Measurements from ENCODE around the gene LRIT1. TPM values are rescaled to one million over a fixed set of nuclear protein-coding genes. Genes with fewer than 3 reads are reported as not detected.

Gene LRIT1
- total and polyA plus RNA-seq, 2 of the 8 experiments (the other 6 are each of a cell fraction or from before 2014, with no cell fraction given): 0.03 TPM; not detected in 1

DNA sequence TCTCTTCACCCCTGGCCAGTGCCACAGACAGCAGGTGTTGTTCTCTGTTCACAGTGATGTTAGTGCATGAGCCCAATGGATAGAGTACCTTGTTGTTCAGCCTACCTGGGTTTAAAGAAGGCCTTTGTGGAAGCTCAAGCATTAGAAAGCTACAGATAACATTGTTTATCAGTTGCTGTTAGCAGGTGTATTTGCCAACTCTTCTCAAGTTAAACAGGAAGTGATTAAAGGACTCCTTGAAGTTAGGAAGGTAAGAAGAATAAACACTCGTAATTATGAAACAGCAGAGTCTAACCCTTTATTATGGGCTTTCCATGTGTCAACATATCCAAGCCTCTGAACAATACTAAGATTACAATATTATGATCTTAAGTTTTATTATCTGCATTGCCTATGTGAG lies 29.4 kb upstream of the LRIT1 start:
- Histone ChIP-seq H3K9me3 (ENCODE audit: insufficient read depth in 2 of 2, low read depth in 1 of 2, low read length in 1 of 2) (no peaks in the 10 kb centered on the region), H3K23me2 (ENCODE audit: low read depth, low read length) (peaks cover 2% of the 10 kb centered on the region; the same call in 1 of the 2 replicates), H2AK5ac (ENCODE audit: low read depth, low read length) (no peak overlapping the region), H3K36me3 (ENCODE audit: control insufficient read depth in 2 of 4, insufficient read depth in 4 of 4, low read length in 3 of 4) (no peaks in the 10 kb centered on the region), H3K23ac (ENCODE audit: insufficient read length) (no peak overlapping the region), H3K14ac (ENCODE audit: insufficient read length) (no peak overlapping the region), H4K20me1 (replicated peaks in 1 of 2; ENCODE audit: control insufficient read depth in 1 of 2, insufficient read depth in 2 of 2, low read length in 2 of 2) (no peaks in the 10 kb centered on the region), H3K18ac (ENCODE audit: extremely low read depth, low read length) (no peak overlapping the region), H2AFZ (ENCODE audit: low read length) (no peak overlapping the region), H2BK15ac (ENCODE audit: low read length) (no peak overlapping the region), H3K9ac (replicated peaks in 1 of 4; ENCODE audit: extremely low read depth in 1 of 4, low read depth in 3 of 4, low read length in 3 of 4) (no peak overlapping the region), H3K79me2 (ENCODE audit: control insufficient read depth in 1 of 2, insufficient read depth in 2 of 2, low read length in 2 of 2) (no peaks in the 10 kb centered on the region), H3K27me3 (replicated peaks in 1 of 4; ENCODE audit: control insufficient read depth in 3 of 4, extremely low read depth in 1 of 4, insufficient read depth in 3 of 4, low read length in 3 of 4) (no peaks in the 10 kb centered on the region), H2BK12ac (ENCODE audit: low read depth, low read length) (no peak overlapping the region), H4K91ac (replicated peaks; ENCODE audit: insufficient read length, low read length) (no peak overlapping the region), H2BK5ac (ENCODE audit: low read depth, low read length) (no peak overlapping the region), H3K4me3 (ENCODE audit: extremely low read depth in 1 of 4, insufficient read depth in 2 of 4, low read depth in 3 of 4, low read length in 4 of 4) (no peak overlapping the region), H2BK120ac (replicated peaks; ENCODE audit: low read depth, low read length) (no peak overlapping the region), H3K79me1 (ENCODE audit: low read depth, low read length) (no peaks in the 10 kb centered on the region), H2BK20ac (ENCODE audit: low read length) (no peak overlapping the region), H3K4me1 (replicated peaks in 1 of 4; ENCODE audit: control insufficient read depth in 3 of 4, insufficient read depth in 4 of 4, low read length in 3 of 4) (no peaks in the 10 kb centered on the region), H4K8ac (ENCODE audit: extremely low read depth, insufficient read depth, low read length) (no peak overlapping the region), H3K4ac (replicated peaks; ENCODE audit: insufficient read length, low read depth, low read length) (no peak overlapping the region), H4K5ac (ENCODE audit: insufficient read length, low read depth, low read length) (no peak overlapping the region), H3K27ac (ENCODE audit: low read depth, low read length) (no peak overlapping the region), H3K56ac (replicated peaks; ENCODE audit: insufficient read length, low read depth, low read length) (no peak overlapping the region), H3K4me2 (ENCODE audit: insufficient read depth in 1 of 2, low read depth in 2 of 2, low read length in 2 of 2) (no peak overlapping the region)
- ChIA-PET CTCF (ENCODE audit: partially characterized antibody) (interaction anchor here (15.5 kb wide), 1 partner anchor 271 kb away, joined by 558 read pairs; no protein-coding TSS in a partner anchor), POLR2A (ENCODE audit: partially characterized antibody) (interaction anchor here (0.6 kb wide), 1 partner anchor 51 kb away, joined by 3 read pairs; no protein-coding TSS in a partner anchor)
- WGBS, 2 experiments (ENCODE audit: extremely low coverage in 1 of 2, insufficient coverage in 1 of 2, insufficient read length in 1 of 2, insufficient replicate concordance in 2 of 2, low coverage in 1 of 2, low lambda C conversion rate in 2 of 2, missing lambda C conversion rate in 1 of 2): 83% methylated on average over 1 of the region's 1 CpG; no CpG with 5 or more reads in 1 of the 2 experiments
- no peak for FAIRE-seq
- DNase-seq (ENCODE audit: low read depth in 1 of 2, low spot score in 2 of 2): no peak
- TF ChIP-seq POLR2AphosphoS5 (IDR thresholded peaks at IDR 0.05; ENCODE audit: low read depth, low read length) (no peak), SP1 (IDR thresholded peaks at IDR 0.05; ENCODE audit: low read depth, low read length) (no peak), TAF7 (optimal IDR thresholded peaks at IDR 0.05; ENCODE audit: borderline replicate concordance, low read depth, low read length) (no peak), ASH2L (IDR thresholded peaks at IDR 0.05; ENCODE audit: low read length) (no peak), NANOG (IDR thresholded peaks at IDR 0.05; ENCODE audit: insufficient read depth, low read depth, low read length, poor library complexity, severe bottlenecking) (no peak), EGR1 (IDR thresholded peaks at IDR 0.05; ENCODE audit: borderline replicate concordance, low read depth, low read length) (no peak), JUND (IDR thresholded peaks at IDR 0.05; ENCODE audit: low read length) (no peak), KDM1A (IDR thresholded peaks at IDR 0.05; ENCODE audit: borderline replicate concordance, low read length) (no peak), CBX5 (IDR thresholded peaks at IDR 0.05; ENCODE audit: low read depth, low read length) (no peak), NRF1 (IDR thresholded peaks at IDR 0.05; ENCODE audit: low read depth, low read length) (no peak)
